GM19468 (cell line): Measurements from ENCODE around the gene CD300A.

ENCODE experiments used
- ATAC-seq: cut with Tn5 transposase; IDR thresholded peaks from one replicate; pipeline ENCODE4 v1.9.1; 2021; ENCODE audit warnings: mild to moderate bottlenecking, moderate library complexity, moderate number of reproducible peaks; ENCODE audit not compliant: unreplicated experiment; ENCODE audit errors: extremely low read depth

CD300A gene

GRCh38 chr17:74466111-74466827 is at the start of gene CD300A:
Gene CD300A (plus strand): TSS chr17:74466634. CDS start chr17:74466704, 70 bp downstream.
- ATAC-seq = no peak

- ATAC-seq = no peak
Measured at GRCh38 chr17:74417178-74418045, 49.0 kb upstream of the CD300A start.

- ATAC-seq = no peak
Measured at GRCh38 chr17:74419928-74420411, 46.5 kb upstream of the CD300A start.

GRCh38 chr17:74424117-74424516 is 42.3 kb upstream of the CD300A start:
- ATAC-seq = no peak

- no peak for ATAC-seq
Measured at GRCh38 chr17:74424657-74425056, 41.8 kb upstream of the CD300A start.

GRCh38 chr17:74426551-74427047 is 39.8 kb upstream of the CD300A start:
- ATAC-seq = no peak

- no peak for ATAC-seq
Measured at GRCh38 chr17:74427048-74427762, 39.2 kb upstream of the CD300A start.

- ATAC-seq = no peak
Measured at GRCh38 chr17:74427763-74428153, 38.7 kb upstream of the CD300A start.

- no peak for ATAC-seq
Measured at GRCh38 chr17:74429604-74430384, 36.6 kb upstream of the CD300A start.

- ATAC-seq = no peak
Measured at GRCh38 chr17:74430385-74430705, 36.1 kb upstream of the CD300A start.

GRCh38 chr17:74430706-74431567 is 35.5 kb upstream of the CD300A start:
- ATAC-seq = no peak

GRCh38 chr17:74431568-74432423 is 34.6 kb upstream of the CD300A start, which contains the start of gene GPRC5C:
Gene GPRC5C (plus strand): TSS chr17:74432088. CDS start chr17:74439777, 7,689 bp downstream.
- ATAC-seq = no peak

GRCh38 chr17:74432424-74432690 is 34.1 kb upstream of the CD300A start:
- ATAC-seq = no peak

GRCh38 chr17:74432766-74433391 is 33.6 kb upstream of the CD300A start:
- no peak for ATAC-seq

GRCh38 chr17:74433421-74434121 is 32.9 kb upstream of the CD300A start:
- ATAC-seq = no peak

GRCh38 chr17:74435775-74436359 is 30.6 kb upstream of the CD300A start:
- no peak for ATAC-seq

- no peak for ATAC-seq
Measured at GRCh38 chr17:74437702-74438101, 28.7 kb upstream of the CD300A start.
